HG03095 (cell line): ENCODE results near the gene LIX1L.
"Not testable (repeated sequence)": the region's sequence is repeated elsewhere in the genome, so short reads cannot be mapped to it uniquely, and the experiment has no call there.

Experiments
- ATAC-seq: cut with Tn5 transposase; IDR thresholded peaks from one replicate; pipeline ENCODE4 v1.9.1; 2021; ENCODE audit warnings: moderate library complexity; ENCODE audit not compliant: unreplicated experiment

LIX1L gene

GRCh38 chr1:145937436-145937835, 20.4 kb downstream of the LIX1L start:
- no peak for ATAC-seq

DNA sequence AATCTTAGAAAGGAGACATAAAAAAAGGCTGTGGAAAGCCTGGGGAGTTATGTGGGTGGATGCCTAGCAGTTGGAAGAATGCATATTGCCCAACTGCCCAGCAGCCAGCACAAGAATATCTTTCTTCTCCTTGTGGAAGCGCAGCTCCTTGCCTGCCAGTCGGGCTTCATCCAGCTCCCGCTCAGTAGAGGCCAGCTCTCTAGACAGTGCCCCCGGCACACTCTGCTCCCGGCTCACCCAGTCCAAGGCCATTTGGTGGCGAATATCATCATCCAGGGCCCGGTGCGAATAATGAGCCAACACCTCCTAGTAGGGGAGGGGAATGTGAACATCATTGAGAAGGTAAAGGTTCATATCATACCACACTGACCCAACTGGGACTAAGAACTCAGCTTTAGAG, 21.6 kb downstream of the LIX1L start:
- ATAC-seq: no peak

DNA sequence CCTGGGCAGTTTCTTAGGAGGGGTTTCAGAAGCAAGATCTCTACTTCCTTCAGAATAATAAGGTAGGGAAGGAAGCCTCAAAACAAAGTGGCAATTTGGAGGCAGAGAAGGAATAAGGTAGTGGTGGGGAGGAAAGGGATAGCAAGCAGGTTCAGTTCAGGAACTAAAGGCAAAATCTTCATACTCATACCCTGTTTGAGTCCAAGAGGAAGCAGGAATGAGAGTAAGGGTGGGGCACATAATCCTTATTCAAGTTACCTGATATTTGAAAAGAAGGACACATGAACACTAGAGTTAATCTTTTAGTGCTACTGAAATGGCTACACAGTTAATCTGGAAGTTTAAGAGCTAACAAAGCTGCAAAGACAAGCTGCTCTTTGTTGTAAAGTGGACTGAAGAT, 22.1 kb downstream of the LIX1L start:
- no peak for ATAC-seq

- not testable (repeated sequence) for ATAC-seq
These were observed 25.3 kb downstream of the LIX1L start for GRCh38 chr1:145932522-145933009.

GRCh38 chr1:145927916-145928643, 29.7 kb downstream of the LIX1L start:
- no peak for ATAC-seq

DNA sequence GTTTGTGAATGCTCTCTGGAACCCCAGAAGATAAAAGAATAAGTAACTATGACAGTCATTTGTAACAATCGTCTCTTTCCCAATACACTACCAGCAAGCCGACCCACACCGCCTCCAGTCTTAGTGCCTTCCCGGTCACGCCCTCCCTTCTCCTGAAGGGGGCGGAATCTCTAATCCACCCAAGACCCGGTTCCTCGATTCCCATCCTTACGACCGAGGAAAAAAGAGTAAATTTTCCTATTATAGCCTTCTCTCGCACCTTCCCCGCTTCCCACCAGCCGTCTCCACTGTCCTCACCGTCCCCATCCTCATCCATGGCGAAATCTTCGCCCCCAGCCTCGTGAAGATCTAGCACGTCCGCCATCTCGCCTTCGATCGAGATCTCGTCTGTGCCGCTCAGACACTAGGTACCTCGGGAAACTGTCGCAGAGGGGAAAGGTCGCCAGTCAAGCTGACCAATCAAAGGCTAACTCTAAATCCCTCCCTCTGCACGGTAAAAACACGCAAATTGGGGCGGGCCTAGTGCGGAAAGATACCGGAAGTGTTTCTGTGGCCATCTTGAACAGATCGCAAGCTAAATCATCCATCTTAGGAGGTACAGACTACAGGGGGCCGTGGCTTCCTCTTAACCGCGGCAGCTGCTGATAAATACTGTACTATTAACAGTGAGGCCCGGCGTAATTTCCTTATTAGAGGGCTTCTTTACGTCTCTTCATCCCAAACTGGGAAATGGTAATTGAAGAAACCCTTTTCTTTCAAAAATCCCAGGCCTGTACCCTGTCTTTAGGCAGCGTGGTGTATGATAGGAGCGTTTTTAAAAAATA, 30.5 kb downstream of the LIX1L start, which contains the start of gene RBM8A:
Gene RBM8A (minus strand): TSS at position 422 of the 824 bp plus-strand sequence. CDS start 58 bp downstream, at position 364.
- ATAC-seq: peak; percentile 90

DNA sequence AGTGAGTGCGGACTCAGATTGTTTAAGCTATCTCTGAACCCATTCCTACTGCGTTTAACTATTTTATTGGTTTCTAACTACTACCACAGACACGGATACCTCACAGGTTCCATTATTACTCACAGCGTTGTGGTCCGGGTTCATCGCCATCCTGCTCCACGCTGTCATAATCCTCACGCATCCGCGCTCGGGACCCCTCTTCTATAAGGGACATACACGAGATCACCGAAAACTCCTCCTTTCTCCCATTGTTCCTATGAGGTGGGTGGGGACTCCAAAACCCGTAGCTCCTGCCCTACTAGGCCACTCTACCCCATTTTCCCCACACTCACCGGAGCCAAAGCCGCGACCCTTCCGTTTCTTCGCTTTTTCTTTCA, 31.1 kb downstream of the LIX1L start:
- no peak for ATAC-seq

GRCh38 chr1:145922266-145922665, 35.6 kb downstream of the LIX1L start:
- ATAC-seq: no peak

GRCh38 chr1:145920297-145920696, 37.5 kb downstream of the LIX1L start:
- ATAC-seq: not testable (repeated sequence)

DNA sequence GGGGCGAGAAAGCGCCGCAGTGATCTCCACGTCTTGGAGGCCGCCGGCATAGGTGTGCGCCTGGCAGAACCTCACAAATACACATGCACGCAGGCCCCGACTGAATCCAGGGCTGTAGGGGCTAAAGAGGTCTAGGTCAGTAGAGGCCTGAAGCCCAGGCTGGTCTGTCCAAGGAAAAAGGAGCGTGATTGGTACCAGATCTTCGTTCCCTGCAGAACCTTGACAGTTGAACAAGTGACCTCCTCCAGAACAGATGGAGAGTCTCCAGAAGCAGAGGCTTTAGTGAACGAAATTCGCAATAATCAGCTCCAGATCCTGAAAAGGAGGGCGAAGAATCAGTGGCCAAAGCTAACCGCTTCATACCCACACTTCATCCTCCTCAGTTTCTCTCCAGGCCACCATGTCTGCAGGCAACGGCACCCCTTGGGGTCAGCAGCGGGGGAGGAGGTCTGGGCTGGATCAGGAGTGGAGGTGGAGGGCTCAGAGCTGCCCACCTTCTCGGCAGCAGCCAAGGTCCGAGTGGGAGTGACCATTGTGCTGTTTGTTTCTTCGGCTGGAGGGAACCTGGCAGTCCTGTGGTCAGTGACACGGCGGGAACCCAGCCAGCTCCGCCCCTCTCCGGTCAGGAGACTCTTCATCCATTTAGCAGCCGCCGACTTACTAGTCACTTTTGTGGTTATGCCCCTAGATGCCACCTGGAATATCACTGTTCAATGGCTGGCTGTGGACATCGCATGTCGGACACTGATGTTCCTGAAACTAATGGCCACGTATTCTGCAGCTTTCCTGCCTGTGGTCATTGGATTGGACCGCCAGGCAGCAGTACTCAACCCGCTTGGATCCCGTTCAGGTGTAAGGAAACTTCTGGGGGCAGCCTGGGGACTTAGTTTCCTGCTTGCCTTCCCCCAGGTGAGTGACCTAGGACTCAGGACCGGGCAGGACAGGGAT, 38.6 kb downstream of the LIX1L start:
- peak; percentile 80 for ATAC-seq

- ATAC-seq: peak; percentile 63
These were observed 39.4 kb downstream of the LIX1L start, which contains the start of gene PEX11B for GRCh38 chr1:145918144-145918991. PEX11B (minus strand) TSS chr1:145918717; CDS start chr1:145918688, 29 bp downstream.

DNA sequence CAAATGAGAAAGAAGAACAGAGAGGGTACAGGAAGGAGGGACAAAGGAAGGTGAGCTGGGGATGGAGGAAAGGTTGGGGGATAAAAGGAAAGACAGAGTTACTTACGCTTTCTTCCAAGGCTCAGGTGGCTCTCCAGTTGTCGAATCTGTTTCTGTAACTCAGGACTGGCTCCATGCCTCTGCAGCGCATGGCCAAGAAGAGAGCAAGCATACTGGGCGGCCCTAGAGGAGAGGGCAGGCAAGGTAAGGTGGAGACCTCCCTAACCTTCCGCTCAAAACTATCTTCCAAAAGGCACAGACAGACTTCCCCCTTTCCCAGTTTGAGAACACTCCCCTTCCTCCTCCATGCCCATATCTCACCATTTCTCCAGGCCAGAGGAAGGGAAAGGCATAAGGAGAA, 40.2 kb downstream of the LIX1L start:
- no peak for ATAC-seq

- no peak for ATAC-seq
These were observed 41.1 kb downstream of the LIX1L start for GRCh38 chr1:145916745-145917144.

DNA sequence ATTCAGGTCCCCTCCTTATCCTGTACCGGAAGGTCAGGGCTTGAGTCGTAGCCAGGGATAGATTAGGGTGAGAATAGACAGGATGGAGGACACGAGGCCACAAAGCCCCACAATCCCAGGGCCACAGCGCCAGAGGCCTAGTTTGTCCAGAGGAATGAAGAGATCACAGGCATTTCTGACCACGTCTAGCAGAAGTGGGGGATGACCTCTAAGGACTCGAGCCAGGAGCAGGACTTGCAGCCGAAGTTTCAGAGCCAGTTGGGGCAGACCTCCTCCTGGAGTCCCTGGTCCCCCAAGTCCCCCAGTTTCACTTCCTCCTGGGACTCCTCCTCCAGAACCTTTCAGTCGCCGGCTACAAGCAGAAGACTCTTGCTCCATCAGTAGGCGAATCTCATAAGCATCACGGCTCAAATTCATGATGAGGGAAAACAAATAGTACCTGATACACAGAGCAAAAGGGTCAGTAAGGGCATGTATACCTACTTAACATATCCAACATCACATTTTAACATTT, 45.6 kb downstream of the LIX1L start:
- no peak for ATAC-seq

GRCh38 chr1:145908653-145909052, 49.2 kb downstream of the LIX1L start:
- no peak for ATAC-seq

- ATAC-seq: no peak
These were observed 50.7 kb downstream of the LIX1L start for GRCh38 chr1:145906954-145907753.

GRCh38 chr1:145901312-145902021, 56.4 kb downstream of the LIX1L start:
- ATAC-seq: no peak

GRCh38 chr1:145898756-145899155, 59.1 kb downstream of the LIX1L start:
- ATAC-seq: no peak
